ENCODE data around the gene SMAD5.

DNA sequence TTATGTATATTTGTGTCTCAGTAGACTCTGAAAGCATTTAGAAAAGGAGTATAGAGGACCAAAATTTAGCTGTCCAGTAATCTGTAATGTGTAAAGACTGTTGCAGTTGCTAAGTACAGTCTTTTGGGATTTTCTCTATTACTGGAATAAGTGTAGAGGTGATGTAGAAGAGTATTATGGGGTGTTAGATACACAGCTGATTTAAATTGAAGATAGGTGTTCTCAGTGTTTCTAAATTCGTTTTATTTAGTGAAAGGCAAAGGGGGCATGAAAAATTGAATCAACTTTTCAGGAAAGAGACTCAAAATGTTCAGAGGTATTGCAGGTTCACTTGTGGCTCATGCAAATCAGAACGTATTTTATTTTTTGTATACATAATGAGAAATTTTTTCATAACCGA, 13.6 kb downstream of the SMAD5 start:
- no peak for TF ChIP-seq POLR2AphosphoS5 (IDR thresholded peaks at IDR 0.05; ENCODE audit: low read depth, low read length)
- TF ChIP-seq SIN3A (IDR thresholded peaks at IDR 0.05; ENCODE audit: borderline replicate concordance, insufficient read depth, low read length), result no peak
- no peak for TF ChIP-seq TAF1 (IDR thresholded peaks at IDR 0.05; ENCODE audit: borderline replicate concordance, insufficient read depth, low read length)
- TF ChIP-seq, protein P1, sequence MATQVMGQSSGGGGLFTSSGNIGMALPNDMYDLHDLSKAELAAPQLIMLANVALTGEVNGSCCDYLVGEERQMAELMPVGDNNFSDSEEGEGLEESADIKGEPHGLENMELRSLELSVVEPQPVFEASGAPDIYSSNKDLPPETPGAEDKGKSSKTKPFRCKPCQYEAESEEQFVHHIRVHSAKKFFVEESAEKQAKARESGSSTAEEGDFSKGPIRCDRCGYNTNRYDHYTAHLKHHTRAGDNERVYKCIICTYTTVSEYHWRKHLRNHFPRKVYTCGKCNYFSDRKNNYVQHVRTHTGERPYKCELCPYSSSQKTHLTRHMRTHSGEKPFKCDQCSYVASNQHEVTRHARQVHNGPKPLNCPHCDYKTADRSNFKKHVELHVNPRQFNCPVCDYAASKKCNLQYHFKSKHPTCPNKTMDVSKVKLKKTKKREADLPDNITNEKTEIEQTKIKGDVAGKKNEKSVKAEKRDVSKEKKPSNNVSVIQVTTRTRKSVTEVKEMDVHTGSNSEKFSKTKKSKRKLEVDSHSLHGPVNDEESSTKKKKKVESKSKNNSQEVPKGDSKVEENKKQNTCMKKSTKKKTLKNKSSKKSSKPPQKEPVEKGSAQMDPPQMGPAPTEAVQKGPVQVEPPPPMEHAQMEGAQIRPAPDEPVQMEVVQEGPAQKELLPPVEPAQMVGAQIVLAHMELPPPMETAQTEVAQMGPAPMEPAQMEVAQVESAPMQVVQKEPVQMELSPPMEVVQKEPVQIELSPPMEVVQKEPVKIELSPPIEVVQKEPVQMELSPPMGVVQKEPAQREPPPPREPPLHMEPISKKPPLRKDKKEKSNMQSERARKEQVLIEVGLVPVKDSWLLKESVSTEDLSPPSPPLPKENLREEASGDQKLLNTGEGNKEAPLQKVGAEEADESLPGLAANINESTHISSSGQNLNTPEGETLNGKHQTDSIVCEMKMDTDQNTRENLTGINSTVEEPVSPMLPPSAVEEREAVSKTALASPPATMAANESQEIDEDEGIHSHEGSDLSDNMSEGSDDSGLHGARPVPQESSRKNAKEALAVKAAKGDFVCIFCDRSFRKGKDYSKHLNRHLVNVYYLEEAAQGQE (IDR thresholded peaks at IDR 0.05; ENCODE audit: insufficient read depth in 1 of 2, low read depth in 2 of 2, low read length in 2 of 2), result no peak
- no peak for TF ChIP-seq FOXP2 (optimal IDR thresholded peaks at IDR 0.05; ENCODE audit: borderline replicate concordance, extremely low read depth, extremely low read length, insufficient read depth)

Measured in PFSK-1 (cell line).